Activated naive CD4-positive, alpha-beta T cell treated with anti-CD3 and anti-CD28 coated beads, Interleukin-2, amount 50 U/mL, for 72 hours (primary cell): ENCODE results near the gene TRIP13. TPM values are rescaled to one million over a fixed set of nuclear protein-coding genes. Genes with fewer than 3 reads are reported as not detected.
A peak's percentile ranks its signal among the peaks of the same experiment; 100 is the strongest.
"Not testable (repeated sequence)": the region's sequence is repeated elsewhere in the genome, so short reads cannot be mapped to it uniquely, and the experiment has no call there.

Source experiments
- ATAC-seq, 2 donors: fragments of 150-1000 bp; cut with Tn5 transposase; 2 replicates each; pipeline ENCODE4 v1.10.0; 2021; ENCODE audit warnings: mild to moderate bottlenecking in 2 of 2, moderate library complexity in 2 of 2
- DNase-seq, 2 donors: peaks; one replicate each; pipeline ENCODE4 v3.0.0; 2021 to 2022; ENCODE audit warnings: low spot score in 2 of 2
- H3K27ac Mint-ChIP-seq, 2 donors: one replicate each; pipeline ENCODE4 v1.8.0; 2022; ENCODE audit warnings: mild to moderate bottlenecking in 2 of 2, mixed read lengths in 2 of 2
- H3K36me3 Mint-ChIP-seq, 2 donors: one replicate each; pipeline ENCODE4 v1.8.0; 2022; ENCODE audit warnings: mixed read lengths in 2 of 2
- H3K9me3 Mint-ChIP-seq, 2 donors: one replicate each; pipeline ENCODE4 v1.8.0; 2022; ENCODE audit warnings: mixed read lengths in 2 of 2
- total RNA-seq, 2 donors: library from RNA; stranded (reverse); gene quantifications; one replicate each; pipeline ENCODE4 v1.2.3, GENCODE V29; 2022

TRIP13 gene
- total RNA-seq, 2 donors from 2014 or later, result 20.1 to 25.5 TPM

DNA sequence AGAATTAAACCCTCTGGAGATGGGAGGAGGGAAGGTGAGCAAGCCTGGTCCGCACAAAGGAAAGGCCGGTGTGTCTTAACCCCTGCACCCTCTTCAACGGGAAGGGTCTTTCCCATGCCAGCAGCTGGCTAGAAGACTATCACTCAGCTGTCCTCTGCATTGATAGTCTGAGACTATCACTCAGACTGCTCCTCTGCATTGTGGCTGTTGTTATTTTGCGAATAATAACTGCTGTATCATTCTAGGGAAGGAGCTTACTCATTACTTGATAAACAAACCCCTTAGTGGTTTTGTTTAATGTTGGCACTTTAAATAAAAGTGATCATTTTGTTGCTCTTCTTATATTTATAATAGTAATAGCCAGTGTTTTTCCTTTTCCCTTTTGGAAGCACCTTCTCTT, 8.1 kb downstream of the TRIP13 start:
- H3K27ac Mint-ChIP-seq, result no peak overlapping the region
- ATAC-seq, result no peak
- no peak for DNase-seq
- H3K9me3 Mint-ChIP-seq, result no peaks in the 10 kb centered on the region
- peaks cover 15 to 28% of the 10 kb centered on the region in 2 donors for H3K36me3 Mint-ChIP-seq

DNA sequence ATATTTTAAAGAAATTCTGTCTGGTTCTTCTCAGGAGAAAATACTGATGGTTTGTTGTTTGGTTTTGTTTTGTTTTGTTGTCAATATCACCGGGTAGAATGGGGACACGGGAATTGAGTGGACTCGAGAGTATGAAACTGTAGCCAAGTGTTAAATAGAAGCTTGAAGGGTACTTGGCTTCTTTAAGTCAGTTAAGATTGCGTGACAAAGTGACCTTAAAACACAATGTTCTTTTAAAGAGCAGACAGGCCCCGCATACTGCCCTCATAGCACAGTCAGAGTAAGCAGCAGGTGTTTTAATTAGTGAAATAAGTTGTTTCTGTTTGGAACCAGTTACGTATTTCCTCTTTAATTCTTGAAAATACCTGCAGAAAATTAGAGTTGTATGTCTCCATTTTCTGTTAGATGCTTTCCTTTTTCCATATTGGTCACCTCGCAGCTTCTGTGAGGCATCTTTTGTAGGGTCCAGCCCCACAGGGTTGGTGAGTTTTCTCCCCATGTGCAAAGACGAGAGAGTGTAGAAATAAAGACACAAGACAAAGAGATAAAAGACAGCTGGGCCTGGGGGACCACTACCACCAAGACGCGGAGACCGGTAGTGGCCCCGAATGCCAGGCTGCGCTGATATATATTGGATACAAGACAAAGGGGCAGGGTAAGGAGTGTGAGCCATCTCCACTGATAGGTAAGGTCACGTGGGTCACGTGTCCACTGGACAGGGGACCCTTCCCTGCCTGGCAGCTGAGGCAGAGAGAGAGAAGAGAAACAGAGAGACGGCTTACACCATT, 9.6 kb downstream of the TRIP13 start:
- Mint-ChIP-seq H3K36me3 (peaks cover 9 to 21% of the 10 kb centered on the region in 2 donors), H3K9me3 (no peaks in the 10 kb centered on the region)
- no peak for ATAC-seq

DNA sequence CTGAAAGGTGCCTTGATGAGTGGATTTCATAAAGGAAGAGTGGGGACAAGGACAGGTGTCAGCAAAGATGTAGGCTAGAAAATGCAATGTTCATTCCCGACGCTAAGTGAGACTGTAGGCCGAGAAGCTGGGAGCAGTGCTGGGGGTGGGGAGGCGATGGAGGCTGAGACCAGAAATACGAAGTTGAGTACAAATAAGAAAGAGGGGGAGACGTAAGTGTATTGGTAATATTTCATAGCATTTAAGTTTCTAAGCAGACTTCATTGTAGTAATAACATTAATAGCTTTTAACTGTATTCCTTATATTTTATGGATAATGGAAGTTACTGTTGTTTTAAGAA, 11.0 kb downstream of the TRIP13 start:
- no peak for ATAC-seq
- DNase-seq, result no peak
- Mint-ChIP-seq H3K9me3 (no peaks in the 10 kb centered on the region), H3K27ac (no peak overlapping the region), H3K36me3 (peaks cover 14 to 21% of the 10 kb centered on the region in 2 donors)

More for the DNA sequence above, 9.6 kb downstream of the TRIP13 start:
- no peak overlapping the region for H3K27ac Mint-ChIP-seq
- DNase-seq, result no peak

GRCh38 chr5:905139-905642, 12.5 kb downstream of the TRIP13 start:
- no peak for ATAC-seq
- no peaks in the 10 kb centered on the region for H3K9me3 Mint-ChIP-seq
- DNase-seq, result no peak
- peaks cover 14 to 26% of the 10 kb centered on the region in 2 donors for H3K36me3 Mint-ChIP-seq
- no peak overlapping the region for H3K27ac Mint-ChIP-seq

DNA sequence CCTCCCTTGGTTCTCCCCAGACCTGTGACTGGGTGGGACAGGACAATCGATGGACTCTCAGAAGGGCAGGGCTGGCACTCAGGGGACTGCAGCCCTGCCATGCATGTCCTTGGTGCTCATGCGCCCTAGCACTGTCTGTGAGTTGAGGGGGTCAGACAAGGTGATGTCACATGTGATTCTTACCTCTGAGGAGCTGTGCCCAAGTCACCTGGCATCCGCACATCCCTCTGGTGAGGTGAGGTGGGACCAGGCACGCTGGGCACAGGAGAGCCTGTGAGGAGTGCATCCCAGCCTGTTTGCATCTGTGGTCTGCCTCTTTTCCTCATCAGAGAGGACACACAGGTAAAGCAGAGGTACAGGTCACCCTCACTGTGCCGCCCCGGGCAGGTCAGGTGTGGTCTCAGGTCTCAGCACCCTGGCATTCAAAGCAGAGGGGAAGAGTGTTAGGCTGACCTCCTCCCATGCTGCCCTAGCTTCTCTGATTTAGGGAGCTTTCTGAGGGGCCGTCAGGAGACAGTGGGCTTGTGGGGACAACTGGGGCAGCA, 14.8 kb downstream of the TRIP13 start:
- ATAC-seq, result no peak
- peak in 1 of 2 donors; percentile 53 for DNase-seq
- Mint-ChIP-seq H3K27ac (no peak overlapping the region), H3K9me3 (no peaks in the 10 kb centered on the region), H3K36me3 (peaks cover 18 to 26% of the 10 kb centered on the region in 2 donors)

- ATAC-seq (no peak), DNase-seq (peak in 1 of 2 donors; percentile 37)
- Mint-ChIP-seq H3K9me3 (no peaks in the 10 kb centered on the region), H3K36me3 (peaks cover 25 to 28% of the 10 kb centered on the region in 2 donors), H3K27ac (no peak overlapping the region)
These were observed 15.5 kb downstream of the TRIP13 start for GRCh38 chr5:908172-908571.

DNA sequence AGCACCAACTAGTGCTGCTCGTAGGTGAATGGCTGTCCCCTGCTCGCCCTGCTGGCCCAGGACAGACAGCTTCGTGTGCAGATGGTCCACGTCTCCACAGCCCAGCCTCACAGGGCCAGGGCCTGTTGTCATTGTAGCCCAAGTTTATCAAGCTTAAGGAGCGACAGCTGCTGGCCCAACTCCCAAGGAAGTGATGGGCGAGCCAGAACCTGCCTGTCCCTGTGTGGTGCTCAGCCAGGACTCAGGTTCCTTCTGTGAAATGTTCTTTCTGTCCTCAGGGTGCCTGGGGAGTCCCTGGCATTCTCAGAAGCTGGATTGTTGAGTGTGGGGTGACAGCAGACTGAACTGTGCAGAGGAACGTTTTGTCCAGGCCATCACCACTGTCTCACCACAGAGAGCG, 16.4 kb downstream of the TRIP13 start:
- ATAC-seq, result no peak
- peak in 1 of 2 donors; percentile 42 for DNase-seq
- Mint-ChIP-seq H3K27ac (no peak overlapping the region), H3K36me3 (peaks cover 27 to 34% of the 10 kb centered on the region in 2 donors), H3K9me3 (no peaks in the 10 kb centered on the region)

GRCh38 chr5:909994-910768, 17.5 kb downstream of the TRIP13 start:
- DNase-seq, result peak in 1 of 2 donors; percentile 42
- Mint-ChIP-seq H3K36me3 (peaks cover 37 to 38% of the 10 kb centered on the region in 2 donors), H3K9me3 (no peaks in the 10 kb centered on the region), H3K27ac (peak overlapping the region; percentile 81 to 87)
- ATAC-seq, result no peak

- Mint-ChIP-seq H3K27ac (peak overlapping the region; percentile 44 to 81), H3K36me3 (peaks cover 31 to 34% of the 10 kb centered on the region in 2 donors), H3K9me3 (no peaks in the 10 kb centered on the region)
- ATAC-seq, result no peak
- DNase-seq, result no peak
These were observed 18.1 kb downstream of the TRIP13 start for GRCh38 chr5:910769-911160.

DNA sequence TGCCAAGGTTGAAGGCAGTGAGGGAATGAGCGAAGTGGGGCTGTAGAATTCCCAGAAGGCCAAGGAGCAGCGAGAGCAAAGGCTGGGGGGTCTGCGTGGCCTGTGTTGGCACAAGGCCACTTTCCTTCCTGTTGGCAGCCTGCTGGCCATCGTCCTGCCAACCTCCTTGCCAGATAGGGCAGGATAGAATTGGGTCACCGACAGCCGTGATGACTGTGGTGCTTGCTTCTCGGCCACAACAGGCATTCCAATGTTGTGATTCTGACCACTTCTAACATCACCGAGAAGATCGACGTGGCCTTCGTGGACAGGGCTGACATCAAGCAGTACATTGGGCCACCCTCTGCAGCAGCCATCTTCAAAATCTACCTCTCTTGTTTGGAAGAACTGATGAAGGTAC, 18.9 kb downstream of the TRIP13 start:
- H3K36me3 Mint-ChIP-seq, result peaks cover 30 to 34% of the 10 kb centered on the region in 2 donors
- DNase-seq (peak in 1 of 2 donors; percentile 50), ATAC-seq (no peak)
- peak overlapping the region; percentile 23 to 93 for H3K27ac Mint-ChIP-seq
- H3K9me3 Mint-ChIP-seq, result no peaks in the 10 kb centered on the region

GRCh38 chr5:912280-913091, 19.8 kb downstream of the TRIP13 start:
- Mint-ChIP-seq H3K36me3 (peaks cover 30 to 34% of the 10 kb centered on the region in 2 donors), H3K9me3 (no peaks in the 10 kb centered on the region), H3K27ac (peak overlapping the region; percentile 60 to 93)
- ATAC-seq, result peak; percentile 90 to 94
- peak; percentile 28 to 86 for DNase-seq

GRCh38 chr5:914174-914573, 21.5 kb downstream of the TRIP13 start:
- H3K36me3 Mint-ChIP-seq, result peaks cover 30 to 33% of the 10 kb centered on the region in 2 donors
- H3K27ac Mint-ChIP-seq, result peak overlapping the region; percentile 77 to 93
- DNase-seq, result peak in 1 of 2 donors; percentile 44
- no peaks in the 10 kb centered on the region for H3K9me3 Mint-ChIP-seq
- no peak for ATAC-seq

DNA sequence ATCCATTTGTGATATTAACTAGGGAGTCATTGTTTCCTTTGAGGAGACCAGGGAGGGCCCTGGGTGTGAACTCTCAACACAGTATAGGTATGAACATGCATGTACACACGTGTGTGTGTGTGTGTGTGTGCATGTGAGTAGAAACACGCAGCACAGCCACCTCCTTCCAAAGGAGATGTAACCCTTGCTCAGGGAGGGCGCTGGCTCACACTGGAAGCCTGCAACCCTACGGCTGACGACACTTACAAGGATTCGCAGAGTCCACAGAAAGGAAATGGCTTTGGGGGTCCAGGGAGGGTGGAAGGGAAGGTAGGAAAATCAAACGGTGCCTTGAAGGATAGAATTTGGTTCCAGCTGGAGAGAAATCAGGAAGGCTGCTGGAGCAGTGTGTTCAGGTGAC, 21.9 kb downstream of the TRIP13 start:
- H3K36me3 Mint-ChIP-seq, result peaks cover 30% of the 10 kb centered on the region in 2 donors
- no peaks in the 10 kb centered on the region for H3K9me3 Mint-ChIP-seq
- peak overlapping the region; percentile 77 to 93 for H3K27ac Mint-ChIP-seq
- DNase-seq (peak in 1 of 2 donors; percentile 43), ATAC-seq (no peak)

- peaks cover 30% of the 10 kb centered on the region in 2 donors for H3K36me3 Mint-ChIP-seq
- ATAC-seq, H3K9me3 Mint-ChIP-seq, H3K27ac Mint-ChIP-seq, DNase-seq: not testable (repeated sequence)
These were observed 22.7 kb downstream of the TRIP13 start for GRCh38 chr5:915346-915745.

- no peaks in the 10 kb centered on the region for H3K9me3 Mint-ChIP-seq
- DNase-seq, result no peak
- peaks cover 30% of the 10 kb centered on the region in 2 donors for H3K36me3 Mint-ChIP-seq
- no peak overlapping the region for H3K27ac Mint-ChIP-seq
- ATAC-seq, result no peak
These were observed 23.3 kb downstream of the TRIP13 start for GRCh38 chr5:915946-916345.
